Naive thymus-derived CD4-positive, alpha-beta T cell (primary cell): ENCODE data around the gene ANK3. TPM values are rescaled to one million over a fixed set of nuclear protein-coding genes. Genes with fewer than 3 reads are reported as not detected.
A peak's percentile ranks its signal among the peaks of the same experiment; 100 is the strongest.

Experiments
- ATAC-seq: fragments of 150-1000 bp; cut with Tn5 transposase; 2 replicates; pipeline ENCODE4 v1.10.0; 2021; ENCODE audit warnings: mild to moderate bottlenecking, moderate library complexity
- CTCF ChIA-PET: fragments of 350-600 bp; sonication (Branson Sonifier 250); formaldehyde crosslinking; loops from one replicate; lab custom pipeline; 2021; ENCODE audit warnings: antibody characterized with exemption; lab: Charles Lee
- POLR2A ChIA-PET: fragments of 350-600 bp; sonication (Branson Sonifier 250); formaldehyde crosslinking; loops from one replicate; lab custom pipeline; 2021; ENCODE audit warnings: antibody characterized with exemption, inconsistent platforms; lab: Charles Lee
- DNase-seq, 9 donors: peaks; one replicate each; pipeline versions ENCODE4 v3.0.0 to v3.0.0-alpha.2; 2020 to 2022; ENCODE audit warnings: mixed read lengths in 1 of 9
- H3K27ac ChIP-seq: one replicate; pipeline ENCODE4 v1.7.0; 2013; ENCODE audit warnings: mild to moderate bottlenecking, low read depth, low read length, moderate library complexity
- H3K27me3 ChIP-seq, 2 donors: one replicate each; pipeline ENCODE4 v1.7.0; 2013; ENCODE audit warnings: low read length in 2 of 2, mild to moderate bottlenecking in 2 of 2, moderate library complexity in 2 of 2; ENCODE audit not compliant: control insufficient read depth in 2 of 2, insufficient read depth in 2 of 2
- H3K36me3 ChIP-seq, 3 experiments: 1 replicate in 2 of 3; 2 replicates in 1 of 3; pipeline ENCODE4 v1.7.0; 2013; ENCODE audit warnings: low read length in 3 of 3, mild to moderate bottlenecking in 3 of 3, moderate library complexity in 1 of 3; ENCODE audit not compliant: insufficient read depth in 3 of 3, control insufficient read depth in 2 of 3
- H3K4me1 ChIP-seq, 2 donors: one replicate each; pipeline ENCODE4 v1.7.0; 2013; ENCODE audit warnings: low read length in 2 of 2, mild to moderate bottlenecking in 2 of 2, moderate library complexity in 1 of 2; ENCODE audit not compliant: control insufficient read depth in 2 of 2, insufficient read depth in 2 of 2
- H3K4me3 ChIP-seq: 2 replicates; pipeline ENCODE4 v1.7.0; 2013; ENCODE audit warnings: mild to moderate bottlenecking, low read length
- H3K9me3 ChIP-seq, 3 experiments: 1 replicate in 2 of 3; 2 replicates in 1 of 3; pipeline ENCODE4 v1.7.0; 2013; ENCODE audit warnings: low read length in 3 of 3; ENCODE audit not compliant: control insufficient read depth in 2 of 3
- H3K27ac Mint-ChIP-seq, 9 donors: one replicate each; pipeline ENCODE4 v1.8.0; 2020 to 2022; ENCODE audit warnings: mixed read lengths in 9 of 9, mild to moderate bottlenecking in 8 of 9, moderate library complexity in 5 of 9, inconsistent platforms in 2 of 9
- H3K27me3 Mint-ChIP-seq, 5 donors: one replicate each; pipeline ENCODE4 v1.8.0; 2021 to 2022; ENCODE audit warnings: mixed read lengths in 5 of 5, mild to moderate bottlenecking in 1 of 5
- H3K36me3 Mint-ChIP-seq, 5 donors: one replicate each; pipeline ENCODE4 v1.8.0; 2020 to 2022; ENCODE audit warnings: mixed read lengths in 5 of 5, mild to moderate bottlenecking in 3 of 5, inconsistent platforms in 1 of 5
- H3K4me1 Mint-ChIP-seq, 7 donors: one replicate each; pipeline ENCODE4 v1.8.0; 2020 to 2022; ENCODE audit warnings: mixed read lengths in 7 of 7, mild to moderate bottlenecking in 3 of 7, inconsistent platforms in 1 of 7
- H3K4me3 Mint-ChIP-seq, 10 donors: one replicate each; pipeline ENCODE4 v1.8.0; 2020 to 2022; ENCODE audit warnings: mild to moderate bottlenecking in 10 of 10, mixed read lengths in 10 of 10, moderate library complexity in 6 of 10, inconsistent platforms in 2 of 10
- H3K9me3 Mint-ChIP-seq, 11 donors: one replicate each; pipeline ENCODE4 v1.8.0; 2020 to 2022; ENCODE audit warnings: mixed read lengths in 11 of 11, mild to moderate bottlenecking in 4 of 11, inconsistent platforms in 1 of 11, moderate library complexity in 1 of 11
- intact Hi-C, 2 donors: fragments of 100-400 bp; cut with micrococcal nuclease; formaldehyde crosslinking; loops; one replicate each; pipeline ENCODE4 v1.15.1; 2023
- polyA plus RNA-seq, 2 donors: library from polyadenylated mRNA; unstranded; fragments of 300-500 nt; fragmentation: Illumina TruSeq; gene quantifications; one replicate each; pipeline ENCODE4 v1.2.3, GENCODE V29; 2021
- total RNA-seq, 6 experiments: library from RNA in 5 of 6; stranded (reverse) in 5 of 6; gene quantifications; 1 replicate in 5 of 6; 2 replicates in 1 of 6; pipeline ENCODE4 v1.2.3 and lab custom pipeline; 2021 to 2026

The ANK3 gene
- total and polyA plus RNA-seq, 7 experiments from 2014 or later, result 23.9 to 72.9 (median 61.4) TPM

GRCh38 chr10:60212195-60212594 is 177.5 kb downstream of the ANK3 start:
- H3K4me3 Mint-ChIP-seq, result peak overlapping the region in 1 of 10 donors; percentile 8
- no peaks in the 10 kb centered on the region for H3K27me3 Mint-ChIP-seq
- Histone ChIP-seq H3K27ac (no peak overlapping the region), H3K36me3 (peaks cover 0 to 5% (median 0%) of the 10 kb centered on the region in 3 experiments), H3K4me3 (no peak overlapping the region), H3K4me1 (peaks cover 0 to 11% of the 10 kb centered on the region in 2 donors), H3K9me3 (no peaks in the 10 kb centered on the region), H3K27me3 (no peaks in the 10 kb centered on the region)
- peaks cover 0 to 32% (median 12%) of the 10 kb centered on the region in 11 donors for H3K9me3 Mint-ChIP-seq
- ChIA-PET CTCF (interaction anchor here (0.7 kb wide), 1 partner anchor 614 kb away, joined by 3 read pairs; no protein-coding TSS in a partner anchor), POLR2A (no interaction called here)
- ATAC-seq, result no peak
- intact Hi-C loops, result no loop called here
- H3K36me3 Mint-ChIP-seq, result peaks cover 7 to 49% (median 39%) of the 10 kb centered on the region in 5 donors
- no peak for DNase-seq
- H3K4me1 Mint-ChIP-seq, result peaks cover 18 to 64% (median 37%) of the 10 kb centered on the region in 7 donors
- peak overlapping the region in 1 of 9 donors; percentile 0 for H3K27ac Mint-ChIP-seq

- H3K27ac Mint-ChIP-seq, result peak overlapping the region; percentile 0 to 79 (median 25)
- CTCF ChIA-PET, result interaction anchor here (1.1 kb wide), 1 partner anchor 584 kb away, joined by 4 read pairs; no protein-coding TSS in a partner anchor
- no peak overlapping the region for H3K4me3 ChIP-seq
Observed at GRCh38 chr10:60209874-60210570, 179.7 kb downstream of the ANK3 start.

GRCh38 chr10:60208676-60209269 is 180.9 kb downstream of the ANK3 start:
- no peak for ATAC-seq
- Mint-ChIP-seq H3K36me3 (peaks cover 7 to 52% (median 32%) of the 10 kb centered on the region in 5 donors), H3K4me3 (no peak overlapping the region), H3K27ac (peak overlapping the region in 1 of 9 donors; percentile 72), H3K4me1 (peaks cover 12 to 37% (median 28%) of the 10 kb centered on the region in 7 donors), H3K9me3 (peaks cover 0 to 27% (median 9%) of the 10 kb centered on the region in 11 donors), H3K27me3 (no peaks in the 10 kb centered on the region)
- no peak overlapping the region for H3K27ac ChIP-seq
- no peak for DNase-seq
- no peaks in the 10 kb centered on the region for H3K27me3 ChIP-seq
- peaks cover 0 to 27% (median 0%) of the 10 kb centered on the region in 3 experiments for H3K36me3 ChIP-seq
- H3K4me1 ChIP-seq, result peaks cover 0 to 11% of the 10 kb centered on the region in 2 donors
- H3K9me3 ChIP-seq, result no peaks in the 10 kb centered on the region
- POLR2A ChIA-PET, result no interaction called here
- CTCF ChIA-PET, result interaction anchor here (0.9 to 1.1 kb wide), 2 partner anchors 560 to 583 kb away, joined by 3 to 4 read pairs; no protein-coding TSS in a partner anchor
- no peak overlapping the region for H3K4me3 ChIP-seq
- intact Hi-C loops, result loop anchor here (1.0 to 10.0 kb wide), 5 partner anchors 94 to 582 kb away; partner anchors contain the start of gene CDK1 (in 1 of the 2)

More at GRCh38 chr10:60209874-60210570, 179.7 kb downstream of the ANK3 start:
- H3K27me3 ChIP-seq, result no peaks in the 10 kb centered on the region
- Mint-ChIP-seq H3K36me3 (peaks cover 7 to 53% (median 35%) of the 10 kb centered on the region in 5 donors), H3K4me1 (peaks cover 12 to 42% (median 30%) of the 10 kb centered on the region in 7 donors), H3K9me3 (peaks cover 0 to 27% (median 10%) of the 10 kb centered on the region in 11 donors), H3K27me3 (no peaks in the 10 kb centered on the region), H3K4me3 (peak overlapping the region in 9 of 10 donors; percentile 1 to 77 (median 15))
- DNase-seq, result peak in 1 of 9 donors; percentile 10
- POLR2A ChIA-PET, result no interaction called here
- peaks cover 0 to 21% (median 0%) of the 10 kb centered on the region in 3 experiments for H3K36me3 ChIP-seq
- intact Hi-C loops, result loop anchor here in 1 of 2 donors (2.0 to 10.0 kb wide), 3 partner anchors 95 to 565 kb away; partner anchors contain the start of gene CDK1
- H3K4me1 ChIP-seq, result peaks cover 0 to 11% of the 10 kb centered on the region in 2 donors
- no peak overlapping the region for H3K27ac ChIP-seq
- H3K9me3 ChIP-seq, result no peaks in the 10 kb centered on the region
- no peak for ATAC-seq

- Histone ChIP-seq H3K27ac (no peak overlapping the region), H3K36me3 (peaks cover 0 to 27% (median 0%) of the 10 kb centered on the region in 3 experiments), H3K4me3 (no peak overlapping the region), H3K27me3 (no peaks in the 10 kb centered on the region), H3K4me1 (peaks cover 0 to 11% of the 10 kb centered on the region in 2 donors), H3K9me3 (no peaks in the 10 kb centered on the region)
- no peak for ATAC-seq
- H3K27ac Mint-ChIP-seq, result no peak overlapping the region
- peaks cover 0 to 22% (median 9%) of the 10 kb centered on the region in 11 donors for H3K9me3 Mint-ChIP-seq
- no peak overlapping the region for H3K4me3 Mint-ChIP-seq
- H3K27me3 Mint-ChIP-seq, result no peaks in the 10 kb centered on the region
- peaks cover 12 to 37% (median 28%) of the 10 kb centered on the region in 7 donors for H3K4me1 Mint-ChIP-seq
- intact Hi-C loops, result loop anchor here (1.0 to 10.0 kb wide), 5 partner anchors 93 to 582 kb away; partner anchors contain the start of gene CDK1 (in 1 of the 2)
- no peak for DNase-seq
- POLR2A ChIA-PET, result no interaction called here
- H3K36me3 Mint-ChIP-seq, result peaks cover 7 to 48% (median 27%) of the 10 kb centered on the region in 5 donors
- CTCF ChIA-PET, result interaction anchor here (0.9 kb wide), 1 partner anchor 561 kb away, joined by 3 read pairs; no protein-coding TSS in a partner anchor
Observed at GRCh38 chr10:60207894-60208293, 181.8 kb downstream of the ANK3 start.

GRCh38 chr10:60206735-60207134 is 182.9 kb downstream of the ANK3 start:
- H3K9me3 Mint-ChIP-seq, result peaks cover 0 to 10% (median 1%) of the 10 kb centered on the region in 11 donors
- intact Hi-C loops, result loop anchor here in 1 of 2 donors (10.0 kb wide), 1 partner anchor 568 kb away; the partner anchor contains the start of gene CDK1
- peaks cover 0 to 27% (median 0%) of the 10 kb centered on the region in 3 experiments for H3K36me3 ChIP-seq
- H3K4me3 Mint-ChIP-seq, result no peak overlapping the region
- H3K36me3 Mint-ChIP-seq, result peaks cover 7 to 38% (median 15%) of the 10 kb centered on the region in 5 donors
- CTCF ChIA-PET, result interaction anchor here (0.5 to 1.2 kb wide), 2 partner anchors 439 to 581 kb away, joined by 3 read pairs; no protein-coding TSS in a partner anchor
- H3K4me3 ChIP-seq, result no peak overlapping the region
- DNase-seq (no peak), ATAC-seq (no peak)
- no peak overlapping the region for H3K27ac Mint-ChIP-seq
- POLR2A ChIA-PET, result no interaction called here
- H3K9me3 ChIP-seq, result no peaks in the 10 kb centered on the region
- peaks cover 0 to 11% of the 10 kb centered on the region in 2 donors for H3K4me1 ChIP-seq
- no peaks in the 10 kb centered on the region for H3K27me3 Mint-ChIP-seq
- peaks cover 12 to 29% (median 23%) of the 10 kb centered on the region in 7 donors for H3K4me1 Mint-ChIP-seq
- no peak overlapping the region for H3K27ac ChIP-seq
- H3K27me3 ChIP-seq, result no peaks in the 10 kb centered on the region

- H3K9me3 ChIP-seq, result no peaks in the 10 kb centered on the region
- peaks cover 0 to 1% (median 0%) of the 10 kb centered on the region in 11 donors for H3K9me3 Mint-ChIP-seq
- CTCF ChIA-PET, result interaction anchor here (1.0 to 1.2 kb wide), 2 partner anchors 440 to 580 kb away, joined by 3 read pairs; no protein-coding TSS in a partner anchor
- no peaks in the 10 kb centered on the region for H3K27me3 ChIP-seq
- ATAC-seq, result no peak
- DNase-seq, result no peak
- H3K36me3 ChIP-seq, result peaks cover 0 to 31% (median 5%) of the 10 kb centered on the region in 3 experiments
- H3K27ac ChIP-seq, result no peak overlapping the region
- no peaks in the 10 kb centered on the region for H3K27me3 Mint-ChIP-seq
- peaks cover 7 to 19% (median 17%) of the 10 kb centered on the region in 7 donors for H3K4me1 Mint-ChIP-seq
- no peak overlapping the region for H3K4me3 ChIP-seq
- intact Hi-C loops, result loop anchor here in 1 of 2 donors (10.0 kb wide), 1 partner anchor 569 kb away; the partner anchor contains the start of gene CDK1
- POLR2A ChIA-PET, result no interaction called here
- peaks cover 0 to 6% of the 10 kb centered on the region in 2 donors for H3K4me1 ChIP-seq
- peaks cover 6 to 36% (median 11%) of the 10 kb centered on the region in 5 donors for H3K36me3 Mint-ChIP-seq
- no peak overlapping the region for H3K27ac Mint-ChIP-seq
- H3K4me3 Mint-ChIP-seq, result no peak overlapping the region
Observed at GRCh38 chr10:60205741-60206140, 183.9 kb downstream of the ANK3 start.
